HG03139 (cell line): ENCODE measurements around the gene ADGRV1.

Experiments
- ATAC-seq: cut with Tn5 transposase; IDR thresholded peaks from one replicate; pipeline ENCODE4 v1.9.1; 2021; ENCODE audit not compliant: unreplicated experiment

ADGRV1 gene

DNA sequence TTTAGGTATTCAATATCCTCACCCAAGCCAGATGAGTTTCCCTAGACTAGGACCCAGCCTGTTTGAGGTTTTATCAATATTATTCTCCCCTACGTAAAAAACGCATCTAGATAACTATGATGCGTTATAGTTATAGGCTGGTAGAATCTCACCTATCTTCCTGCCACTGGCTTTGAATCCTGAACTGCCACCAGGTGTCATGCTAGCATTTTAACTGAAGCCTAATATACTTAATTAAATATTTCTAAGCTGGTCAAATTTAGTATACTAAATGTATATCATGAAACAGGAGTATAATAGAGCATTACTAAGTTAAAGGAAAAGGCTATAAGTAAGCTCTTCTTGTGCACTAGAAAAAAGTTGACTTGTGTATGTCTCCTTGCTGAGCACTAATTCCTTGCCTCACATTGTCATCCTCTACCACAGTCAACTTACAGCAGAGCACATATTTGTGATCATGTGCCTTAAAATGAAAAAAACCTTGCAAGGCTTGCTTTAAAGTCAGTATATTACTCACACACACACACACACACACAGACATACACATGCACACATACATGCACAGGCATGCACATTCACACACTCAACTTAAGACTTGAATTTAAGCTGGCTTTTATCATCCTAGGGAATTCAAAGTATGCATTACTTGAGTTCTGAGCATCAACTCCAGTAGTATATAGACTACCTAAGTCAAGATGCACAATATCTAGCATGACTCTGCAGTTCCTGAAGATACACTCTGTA lies 303.4 kb downstream of the ADGRV1 start:
- ATAC-seq: no peak

- no peak for ATAC-seq
Measured at GRCh38 chr5:90865180-90865579, 306.6 kb downstream of the ADGRV1 start.

DNA sequence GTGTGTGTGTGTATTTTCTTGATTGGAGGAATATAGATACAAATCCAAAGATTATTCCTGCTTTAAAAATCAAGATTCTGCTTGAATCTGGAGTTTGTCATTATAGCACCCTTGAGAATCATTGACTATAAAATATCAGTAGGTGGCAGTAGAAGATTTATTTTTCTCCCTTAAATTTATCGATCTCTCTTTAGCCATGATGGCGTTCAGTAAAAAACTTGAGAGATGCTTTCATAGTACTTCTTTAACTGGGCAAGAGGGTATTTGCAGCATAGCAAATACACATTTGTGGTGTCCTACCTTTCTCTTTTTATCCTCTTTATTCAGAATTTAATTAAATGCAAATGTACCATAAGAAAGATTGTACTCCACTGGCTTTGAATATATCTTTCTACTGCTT lies 307.7 kb downstream of the ADGRV1 start:
- ATAC-seq: no peak

GRCh38 chr5:90866915-90867731 lies 308.5 kb downstream of the ADGRV1 start:
- ATAC-seq: no peak

GRCh38 chr5:90868799-90869198 lies 310.2 kb downstream of the ADGRV1 start:
- ATAC-seq: no peak

DNA sequence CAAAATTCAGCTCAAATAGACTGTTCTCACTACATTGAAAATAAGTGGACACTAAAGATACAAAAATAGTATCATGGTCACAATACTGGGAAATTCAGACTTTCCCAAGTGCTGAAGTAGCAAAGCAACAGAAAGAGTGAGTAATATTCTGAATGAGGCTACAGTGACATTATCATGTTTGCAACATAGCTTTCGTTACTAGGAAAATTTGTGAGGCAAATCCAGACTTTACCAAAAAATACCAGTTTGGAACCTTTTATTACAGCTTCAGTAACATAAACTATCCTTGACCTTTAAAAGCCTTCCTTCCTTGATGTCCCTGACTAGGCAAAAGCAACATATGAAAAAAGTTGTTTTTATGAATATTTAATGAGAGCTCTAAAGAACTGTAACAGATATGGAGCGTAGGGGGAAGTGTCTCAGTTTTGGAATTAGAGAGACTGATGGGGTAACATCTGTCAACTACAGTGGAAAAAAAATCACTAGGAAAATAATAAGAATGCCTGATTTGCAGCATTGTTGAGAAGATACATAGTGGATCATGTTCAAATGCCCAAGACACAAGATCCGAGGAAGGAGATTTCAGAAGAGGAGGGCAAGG lies 312.9 kb downstream of the ADGRV1 start:
- no peak for ATAC-seq

DNA sequence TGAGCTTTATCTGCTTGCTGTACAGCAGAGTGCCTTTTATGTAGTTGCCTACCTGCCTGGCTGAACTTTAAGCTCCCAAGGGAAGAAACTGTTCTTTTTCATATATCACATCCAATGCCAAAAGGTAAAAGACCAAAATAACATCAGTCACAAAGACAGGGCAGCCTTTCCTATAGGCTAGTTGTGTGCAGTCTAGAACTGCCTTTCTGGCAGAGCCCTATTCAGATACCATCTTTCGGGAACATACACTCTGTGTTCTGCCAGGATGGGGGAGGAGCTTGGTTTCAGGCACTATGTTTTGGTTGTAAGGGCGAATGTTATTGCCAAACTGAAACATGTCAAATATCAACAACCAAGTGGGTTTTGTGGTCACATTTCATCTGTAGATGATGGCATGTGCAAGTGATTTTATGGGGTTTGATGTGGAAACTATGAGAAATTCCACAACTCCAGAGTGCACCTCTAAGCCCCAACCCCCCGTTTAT lies 314.5 kb downstream of the ADGRV1 start:
- ATAC-seq: no peak

DNA sequence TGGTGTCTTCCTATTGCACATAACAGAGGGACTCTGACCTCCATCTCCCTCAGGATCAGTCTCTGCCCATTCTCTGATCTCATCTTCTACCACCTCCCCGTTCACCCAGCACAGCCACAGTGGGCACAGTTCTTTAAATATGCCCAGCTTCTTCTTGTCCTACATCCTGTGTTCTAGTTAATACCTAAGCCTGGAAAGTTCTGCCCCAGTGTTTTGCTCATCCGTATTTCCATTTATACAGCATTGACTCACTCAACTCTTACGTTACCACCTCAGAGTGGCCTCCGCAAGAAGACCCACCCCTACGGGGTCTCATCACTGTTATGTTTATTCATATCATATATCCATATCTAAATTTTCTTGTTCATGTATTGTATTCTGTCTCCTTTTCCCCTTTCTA lies 315.5 kb downstream of the ADGRV1 start:
- ATAC-seq: no peak

- no peak for ATAC-seq
Measured at GRCh38 chr5:90875456-90875855, 316.9 kb downstream of the ADGRV1 start.

- ATAC-seq: no peak
Measured at GRCh38 chr5:90876366-90876765, 317.8 kb downstream of the ADGRV1 start.

GRCh38 chr5:90877049-90877448 lies 318.5 kb downstream of the ADGRV1 start:
- ATAC-seq: no peak

- no peak for ATAC-seq
Measured at GRCh38 chr5:90878081-90878480, 319.5 kb downstream of the ADGRV1 start.

DNA sequence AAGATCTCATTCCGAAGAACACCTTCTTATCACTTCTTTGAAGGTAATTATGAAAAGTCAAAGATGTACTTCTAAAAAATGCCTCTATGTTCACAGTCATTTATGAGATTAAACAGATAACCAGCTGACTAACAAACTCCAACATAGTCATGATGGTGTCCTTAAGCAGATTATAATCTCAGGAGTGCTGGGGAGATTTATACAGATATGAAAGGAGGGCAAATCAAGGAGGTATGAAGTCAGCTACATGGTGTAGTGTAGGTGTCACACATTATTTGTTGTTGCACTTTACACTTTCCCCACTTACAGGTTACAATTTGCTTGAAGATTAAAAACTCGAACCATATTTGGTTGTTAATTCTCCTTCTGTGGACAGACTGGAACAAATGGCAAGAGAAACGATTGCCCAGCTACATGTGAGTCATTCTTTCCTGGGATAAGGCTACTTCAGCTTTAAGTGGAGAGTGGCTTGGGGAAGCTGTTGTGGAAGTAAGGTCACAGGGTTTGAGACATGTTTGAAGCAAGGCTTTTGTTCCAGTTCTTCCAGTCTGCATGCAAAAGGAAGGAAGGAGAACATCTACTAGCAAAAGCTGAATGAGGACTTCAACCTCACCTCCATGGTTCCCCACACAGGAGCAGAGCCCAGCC lies 320.1 kb downstream of the ADGRV1 start:
- ATAC-seq: no peak

GRCh38 chr5:90881626-90882150 lies 323.1 kb downstream of the ADGRV1 start:
- no peak for ATAC-seq

GRCh38 chr5:90882448-90882847 lies 323.9 kb downstream of the ADGRV1 start:
- no peak for ATAC-seq

GRCh38 chr5:90885180-90885868 lies 326.7 kb downstream of the ADGRV1 start:
- no peak for ATAC-seq

DNA sequence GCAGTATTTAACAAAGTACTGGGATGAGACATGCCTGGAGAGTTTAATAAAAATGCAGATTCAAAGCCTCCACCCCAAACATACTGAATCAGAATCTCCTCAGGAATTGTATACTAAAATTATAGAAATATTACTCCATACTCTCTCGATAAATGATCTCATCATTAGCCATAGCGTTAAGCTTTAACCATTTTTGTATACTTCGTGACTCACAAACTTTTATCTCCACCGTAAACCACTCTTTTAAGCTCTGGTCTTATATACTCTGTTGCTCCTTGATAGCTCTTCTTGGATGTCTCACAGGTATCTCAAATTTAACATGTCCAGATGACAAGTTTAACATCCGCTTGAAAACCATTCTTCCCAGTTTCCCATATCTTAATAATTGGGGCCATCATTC lies 327.8 kb downstream of the ADGRV1 start:
- ATAC-seq: no peak

DNA sequence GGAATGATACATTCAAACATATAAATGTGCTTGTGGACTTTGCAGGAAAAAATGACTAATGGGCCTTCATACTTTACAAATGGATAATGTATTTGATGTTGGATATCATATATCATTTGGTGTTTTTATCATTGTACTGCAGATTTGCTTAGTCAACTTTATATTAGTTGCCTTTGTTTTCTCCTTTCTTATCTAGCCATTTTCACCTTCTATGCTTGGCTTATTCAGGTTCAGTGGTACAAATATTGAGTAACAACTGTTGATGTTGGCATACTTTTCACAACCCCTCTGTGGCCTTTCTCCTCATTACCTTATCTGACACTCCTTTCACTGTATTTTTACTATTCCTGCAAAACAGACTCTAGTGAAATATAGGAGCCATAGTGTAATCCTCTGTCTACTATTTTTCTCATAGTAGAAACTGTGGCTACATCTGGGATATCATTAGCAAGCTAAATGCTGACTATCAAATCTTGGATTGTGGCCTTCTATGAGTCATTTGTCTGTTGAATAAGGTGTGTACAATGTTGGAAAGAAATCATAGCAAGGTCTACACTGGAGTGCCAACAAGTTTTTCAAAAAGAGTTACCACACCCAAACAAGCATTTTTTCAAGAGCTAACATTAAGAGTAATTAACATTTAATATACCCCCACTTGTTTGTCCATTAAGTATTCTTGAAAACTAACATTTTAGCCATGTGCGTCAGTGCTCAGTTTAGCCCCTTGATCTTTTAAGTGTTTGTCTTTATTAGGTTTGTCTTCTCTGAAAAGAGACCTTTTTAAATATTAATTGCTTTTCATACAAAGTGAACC lies 330.1 kb downstream of the ADGRV1 start:
- no peak for ATAC-seq

DNA sequence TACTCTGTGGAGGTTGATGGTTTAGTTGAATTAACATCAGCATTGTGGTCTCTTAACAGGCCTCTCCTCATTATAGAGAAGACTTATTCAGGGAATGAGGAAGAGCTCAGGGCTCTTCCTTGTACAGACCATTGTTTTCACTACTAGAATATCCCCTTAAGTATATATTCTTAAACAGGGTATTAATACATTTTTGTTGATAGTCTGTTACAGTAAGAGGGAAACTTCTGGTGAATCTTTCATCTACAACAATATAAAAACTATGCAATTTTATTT lies 330.7 kb downstream of the ADGRV1 start:
- ATAC-seq: no peak

GRCh38 chr5:90890180-90890579 lies 331.6 kb downstream of the ADGRV1 start:
- no peak for ATAC-seq
